H1 (cell line): Measurements from ENCODE around the gene TLK2. TPM values are rescaled to one million over a fixed set of nuclear protein-coding genes. Genes with fewer than 3 reads are reported as not detected.
A peak's percentile ranks its signal among the peaks of the same experiment; 100 is the strongest.

Source experiments
- CTCF ChIA-PET: fragments of 300-600 bp; sonication (Branson Sonifier 250); formaldehyde crosslinking; loops from one replicate; lab custom pipeline; 2021; ENCODE audit not compliant: partially characterized antibody; lab: Charles Lee
- POLR2A ChIA-PET: fragments of 300-600 bp; sonication (Branson Sonifier 250); formaldehyde crosslinking; loops from one replicate; lab custom pipeline; 2021; ENCODE audit warnings: inconsistent platforms; ENCODE audit not compliant: partially characterized antibody; lab: Charles Lee
- DNase-seq, 2 experiments: peaks; one replicate each; pipeline versions ENCODE4 v3.0.0 to v3.0.0-alpha.2; 2010 to 2022; ENCODE audit warnings: low spot score in 2 of 2, low read depth in 1 of 2, mixed read lengths in 1 of 2
- FAIRE-seq: peaks from 2 replicates; lab custom pipeline; 2011; peaks lifted over from hg19 to GRCh38; lab: Jason Lieb, UNC
- H2AFZ ChIP-seq: 2 replicates; pipeline ENCODE4 v1.8.1; 2012; ENCODE audit warnings: low read length, inconsistent platforms
- H2AK5ac ChIP-seq: 2 replicates; pipeline ENCODE4 v1.6.1; 2013; ENCODE audit warnings: low read depth, low read length
- H2BK120ac ChIP-seq: replicated peaks from 2 replicates; pipeline ENCODE3; 2013; ENCODE audit warnings: low read depth, low read length, inconsistent platforms
- H2BK12ac ChIP-seq: 2 replicates; pipeline ENCODE4 v1.6.1; 2013; ENCODE audit warnings: low read depth, low read length
- H2BK15ac ChIP-seq: 2 replicates; pipeline ENCODE4 v1.6.1; 2013; ENCODE audit warnings: low read length
- H2BK20ac ChIP-seq: 2 replicates; pipeline ENCODE4 v1.6.1; 2013; ENCODE audit warnings: low read length
- H2BK5ac ChIP-seq: 2 replicates; pipeline ENCODE4 v1.6.1; 2013; ENCODE audit warnings: low read depth, low read length
- H3K14ac ChIP-seq: 2 replicates; pipeline ENCODE4 v1.6.1; 2013; ENCODE audit warnings: inconsistent platforms; ENCODE audit not compliant: insufficient read length
- H3K18ac ChIP-seq: 2 replicates; pipeline ENCODE4 v1.6.1; 2013; ENCODE audit warnings: low read length; ENCODE audit errors: extremely low read depth
- H3K23ac ChIP-seq: 2 replicates; pipeline ENCODE4 v1.6.1; 2013; ENCODE audit warnings: inconsistent platforms; ENCODE audit not compliant: insufficient read length
- H3K23me2 ChIP-seq: 2 replicates; pipeline ENCODE4 v1.6.1; 2013; ENCODE audit warnings: low read depth, low read length
- H3K27ac ChIP-seq: 2 replicates; pipeline ENCODE4 v1.6.1; 2011; ENCODE audit warnings: low read depth, low read length, inconsistent platforms
- H3K27me3 ChIP-seq, 4 experiments: replicated peaks in 1 of 4; 1 replicate in 1 of 4; 2 replicates in 3 of 4; pipeline versions ENCODE4 v1.6.1 to v1.8.1; 2011 to 2013; ENCODE audit warnings: low read length in 3 of 4, mild to moderate bottlenecking in 3 of 4, inconsistent platforms in 2 of 4, mixed read lengths in 2 of 4, moderate library complexity in 1 of 4; ENCODE audit not compliant: control insufficient read depth in 3 of 4, insufficient read depth in 3 of 4; ENCODE audit errors: extremely low read depth in 1 of 4
- H3K36me3 ChIP-seq, 4 experiments: 2 replicates each; pipeline versions ENCODE4 v1.6.1 to v1.8.1; 2011 to 2013; ENCODE audit warnings: mild to moderate bottlenecking in 4 of 4, low read length in 3 of 4, moderate library complexity in 2 of 4, control low read depth in 1 of 4, inconsistent platforms in 1 of 4; ENCODE audit not compliant: insufficient read depth in 4 of 4, control insufficient read depth in 2 of 4
- H3K4ac ChIP-seq: replicated peaks from 2 replicates; pipeline ENCODE3; 2013; ENCODE audit warnings: low read length, low read depth, mixed read lengths, inconsistent platforms; ENCODE audit not compliant: insufficient read length
- H3K4me1 ChIP-seq, 4 experiments: replicated peaks in 1 of 4; 1 replicate in 1 of 4; 2 replicates in 3 of 4; pipeline versions ENCODE4 v1.6.1 to v1.8.1; 2011 to 2013; ENCODE audit warnings: low read length in 3 of 4, inconsistent platforms in 2 of 4, mixed read lengths in 1 of 4; ENCODE audit not compliant: insufficient read depth in 4 of 4, control insufficient read depth in 3 of 4
- H3K4me2 ChIP-seq, 2 experiments: 2 replicates each; pipeline versions ENCODE4 v1.6.1 to v1.8.1; 2011 to 2013; ENCODE audit warnings: low read depth in 2 of 2, low read length in 2 of 2, control low read depth in 1 of 2, inconsistent platforms in 1 of 2, mild to moderate bottlenecking in 1 of 2; ENCODE audit not compliant: insufficient read depth in 1 of 2
- H3K4me3 ChIP-seq, 4 experiments: fragments of 200-600, 300-600 bp in 1 of 4; sonication (generic), shearing (Covaris generic), sonication (Bioruptor Twin) in 1 of 4; 2 replicates each; pipeline versions ENCODE4 v1.5.1 to v1.8.1; 2011 to 2016; ENCODE audit warnings: low read length in 4 of 4, low read depth in 3 of 4, control low read depth in 2 of 4, inconsistent platforms in 2 of 4, mild to moderate bottlenecking in 2 of 4, mixed read lengths in 1 of 4, moderate library complexity in 1 of 4; ENCODE audit not compliant: insufficient read depth in 2 of 4; ENCODE audit errors: extremely low read depth in 1 of 4
- H3K56ac ChIP-seq: replicated peaks from 2 replicates; pipeline ENCODE3; 2013; ENCODE audit warnings: low read depth, mild to moderate bottlenecking, mixed read lengths, low read length, inconsistent platforms; ENCODE audit not compliant: insufficient read length
- H3K79me1 ChIP-seq: 2 replicates; pipeline ENCODE4 v1.6.1; 2013; ENCODE audit warnings: low read depth, low read length, control low read depth
- H3K79me2 ChIP-seq, 2 experiments: 2 replicates each; pipeline versions ENCODE4 v1.6.1 to v1.8.1; 2012 to 2013; ENCODE audit warnings: low read length in 2 of 2, mild to moderate bottlenecking in 2 of 2, inconsistent platforms in 1 of 2; ENCODE audit not compliant: insufficient read depth in 2 of 2, control insufficient read depth in 1 of 2
- H3K9ac ChIP-seq, 4 experiments: replicated peaks in 1 of 4; 1 replicate in 1 of 4; 2 replicates in 3 of 4; pipeline versions ENCODE4 v1.6.1 to v1.8.1; 2011 to 2013; ENCODE audit warnings: low read depth in 3 of 4, low read length in 3 of 4, control low read depth in 2 of 4, mild to moderate bottlenecking in 2 of 4, moderate library complexity in 2 of 4, inconsistent platforms in 1 of 4; ENCODE audit errors: extremely low read depth in 1 of 4
- H3K9me3 ChIP-seq, 2 experiments: 2 replicates each; pipeline versions ENCODE4 v1.6.1 to v1.8.1; 2012 to 2013; ENCODE audit warnings: mild to moderate bottlenecking in 2 of 2, moderate library complexity in 2 of 2, control low read depth in 1 of 2, inconsistent platforms in 1 of 2, low read depth in 1 of 2, low read length in 1 of 2, mixed read lengths in 1 of 2; ENCODE audit not compliant: insufficient read depth in 2 of 2
- H4K20me1 ChIP-seq, 2 experiments: replicated peaks in 1 of 2; 2 replicates each; pipeline versions ENCODE3 to v1.8.1; 2011 to 2013; ENCODE audit warnings: inconsistent platforms in 2 of 2, low read length in 2 of 2, mild to moderate bottlenecking in 1 of 2; ENCODE audit not compliant: insufficient read depth in 2 of 2, control insufficient read depth in 1 of 2
- H4K5ac ChIP-seq: 2 replicates; pipeline ENCODE4 v1.6.1; 2013; ENCODE audit warnings: low read length, low read depth, mixed read lengths, inconsistent platforms; ENCODE audit not compliant: insufficient read length
- H4K8ac ChIP-seq: 2 replicates; pipeline ENCODE4 v1.8.0; 2013; ENCODE audit warnings: mild to moderate bottlenecking, moderate library complexity, low read length, inconsistent platforms; ENCODE audit not compliant: insufficient read depth; ENCODE audit errors: extremely low read depth
- H4K91ac ChIP-seq: replicated peaks from 2 replicates; pipeline ENCODE3; 2013; ENCODE audit warnings: low read length, mixed read lengths, inconsistent platforms; ENCODE audit not compliant: insufficient read length
- BCL11A ChIP-seq, 2 experiments: IDR thresholded peaks; one replicate each; pipeline ENCODE4 v1.6.1; 2011; ENCODE audit warnings: low read depth in 2 of 2, low read length in 2 of 2, mild to moderate bottlenecking in 2 of 2
- CEBPB ChIP-seq: IDR thresholded peaks from 2 replicates; pipeline ENCODE4 v1.6.1; 2012; ENCODE audit warnings: low read depth, low read length
- CTCF ChIP-seq, 3 experiments: IDR thresholded peaks; 1 replicate in 2 of 3; 2 replicates in 1 of 3; pipeline versions ENCODE4 v1.5.1 to v1.6.1; 2011; ENCODE audit warnings: low read length in 3 of 3, mild to moderate bottlenecking in 3 of 3, inconsistent platforms in 2 of 3, low read depth in 1 of 3, moderate library complexity in 1 of 3; ENCODE audit not compliant: insufficient read depth in 1 of 3; ENCODE audit errors: control extremely low read depth in 1 of 3
- SRF ChIP-seq: IDR thresholded peaks from 2 replicates; pipeline ENCODE4 v1.6.1; 2011; ENCODE audit warnings: mild to moderate bottlenecking, low read depth, low read length, moderate library complexity
- WGBS, 2 experiments: shearing (Covaris generic) in 1 of 2; methylation state at CpG; one replicate each; pipeline versions ENCODE4 v1.1.6 to v1.1.7; 2013 to 2015; ENCODE audit warnings: low lambda C conversion rate in 2 of 2, mixed read lengths in 2 of 2, inconsistent platforms in 1 of 2, low coverage in 1 of 2, missing lambda C conversion rate in 1 of 2; ENCODE audit not compliant: insufficient replicate concordance in 2 of 2, insufficient coverage in 1 of 2, insufficient read length in 1 of 2; ENCODE audit errors: extremely low coverage in 1 of 2, missing lambda C conversion rate in 1 of 2; 5-methylcytosine and 5-hydroxymethylcytosine counted together
- polyA plus RNA-seq, 7 experiments: library from polyadenylated mRNA; depleted of rRNA in 3 of 7; stranded (reverse) in 5 of 7; unstranded in 2 of 7; fragments of >200 nt in 5 of 7; fragments of 200-250 nt in 2 of 7; gene quantifications; 1 replicate in 5 of 7; 2 replicates in 1 of 7; 4 replicates in 1 of 7; pipeline versions ENCODE4 v1.2.1 to v1.2.3, GENCODE V29; 2011 to 2013; ENCODE audit warnings: missing spikeins in 2 of 7, mixed read lengths in 2 of 7
- total RNA-seq: library from RNA; stranded (reverse); fragmentation: NEBNext Ultra II Directional; extraction: Animal tissue kit (Norgen Biotek cat#: 25700); gene quantifications from 2 replicates; pipeline ENCODE4 v1.2.1, GENCODE V29; 2021

Gene TLK2
- total and polyA plus RNA-seq, 2 of the 8 experiments (the other 6 are each of a cell fraction or from before 2014, with no cell fraction given): 43.1 to 59.9 TPM

DNA sequence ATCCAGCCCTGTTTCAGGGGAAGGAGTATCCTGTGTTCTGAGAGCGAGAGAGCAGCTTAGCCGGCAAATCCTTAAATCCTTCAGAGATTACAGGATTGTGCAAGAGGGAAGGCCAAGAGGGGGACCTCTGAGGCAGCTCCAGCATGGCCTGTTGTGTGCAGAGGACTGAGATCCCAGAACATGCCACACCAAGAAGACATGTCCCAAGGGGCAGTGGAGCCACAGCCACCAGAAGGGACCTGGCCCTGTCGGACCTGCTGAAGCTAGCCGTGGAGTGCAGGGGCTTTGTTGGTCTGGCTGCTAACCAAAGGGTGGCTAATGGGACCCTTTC lies 147.2 kb downstream of the TLK2 start:
- Histone ChIP-seq H3K36me3 (no peaks in the 10 kb centered on the region), H2BK5ac (no peak overlapping the region), H2BK120ac (no peak overlapping the region), H3K4ac (no peak overlapping the region), H3K18ac (peak overlapping the region; percentile 36; the same call in 1 of the 2 replicates), H3K9ac (no peak overlapping the region), H2AFZ (no peak overlapping the region), H2BK15ac (no peak overlapping the region), H3K4me2 (no peak overlapping the region; a peak in 1 of 4 replicates), H2BK20ac (no peak overlapping the region), H4K5ac (no peak overlapping the region), H3K4me3 (no peak overlapping the region), H3K27me3 (peaks cover 0 to 2% (median 0%) of the 10 kb centered on the region in 4 experiments; a peak in 2 of 7 replicates), H3K27ac (no peak overlapping the region), H2BK12ac (peak overlapping the region; percentile 78; the same call in 1 of the 2 replicates), H3K9me3 (no peaks in the 10 kb centered on the region), H4K91ac (no peak overlapping the region), H4K20me1 (no peaks in the 10 kb centered on the region), H3K4me1 (peaks cover 5 to 23% (median 18%) of the 10 kb centered on the region in 4 experiments), H3K56ac (no peak overlapping the region), H3K23ac (no peak overlapping the region), H3K14ac (no peak overlapping the region), H2AK5ac (no peak overlapping the region; the same call in 1 of the 2 replicates), H3K79me1 (no peaks in the 10 kb centered on the region), H4K8ac (no peak overlapping the region; the same call in 1 of the 2 replicates), H3K23me2 (peaks cover 12% of the 10 kb centered on the region; the same call in 1 of the 2 replicates), H3K79me2 (peaks cover 0 to 16% of the 10 kb centered on the region in 2 experiments; a peak in 1 of 4 replicates)
- DNase-seq (no peak), FAIRE-seq (no peak)
- ChIA-PET POLR2A (interaction anchor here (0.6 to 1.3 kb wide), 3 partner anchors 9 to 986 kb away, joined by 3 to 5 read pairs (median 5); no protein-coding TSS in a partner anchor), CTCF (interaction anchor here (0.6 to 1.8 kb wide), 2 partner anchors 13 to 153 kb away, joined by 3 to 8 read pairs; no protein-coding TSS in a partner anchor)
- 82% methylated on average over 4 of the region's 4 CpGs; no CpG with 5 or more reads in 1 of the 2 experiments for WGBS, 2 experiments
- TF ChIP-seq CEBPB (0 out of 2 replicates have a peak, but pooled peaks have one; percentile 11), CTCF (IDR thresholded peaks at IDR 0.05; ENCODE audit: control extremely low read depth in 1 of 3, insufficient read depth in 1 of 3, low read depth in 1 of 3, low read length in 3 of 3) (no peak), SRF (no peak), BCL11A (IDR thresholded peaks at IDR 0.05; ENCODE audit: low read depth in 2 of 2, low read length in 2 of 2) (no peak)
